NCI-H524 (cell line): ENCODE measurements around the gene NAALADL2.

Experiments
- DNase-seq, 2 experiments: peaks; one replicate each; lab custom pipeline; 2025; lab: John Stamatoyannopoulos, UW

Gene NAALADL2

GRCh38 chr3:174884776-174885568 lies 25.8 kb downstream of the NAALADL2 start:
- DNase-seq = no peak

GRCh38 chr3:174891524-174892203 lies 32.5 kb downstream of the NAALADL2 start:
- DNase-seq = no peak

GRCh38 chr3:174907027-174907426 lies 47.9 kb downstream of the NAALADL2 start:
- DNase-seq = no peak

GRCh38 chr3:174907628-174908407 lies 48.7 kb downstream of the NAALADL2 start:
- DNase-seq = no peak

GRCh38 chr3:174931473-174932353 lies 72.6 kb downstream of the NAALADL2 start:
- no peak for DNase-seq

GRCh38 chr3:174936590-174936989 lies 77.5 kb downstream of the NAALADL2 start:
- no peak for DNase-seq

- DNase-seq = no peak
These were observed 78.3 kb downstream of the NAALADL2 start for GRCh38 chr3:174937478-174937877.

GRCh38 chr3:174938102-174938501 lies 79.0 kb downstream of the NAALADL2 start:
- no peak for DNase-seq

- DNase-seq = no peak
These were observed 81.0 kb downstream of the NAALADL2 start for GRCh38 chr3:174940151-174940550.

GRCh38 chr3:174945276-174945675 lies 86.1 kb downstream of the NAALADL2 start:
- no peak for DNase-seq

GRCh38 chr3:174945951-174946350 lies 86.8 kb downstream of the NAALADL2 start:
- no peak for DNase-seq

GRCh38 chr3:174949523-174949922 lies 90.4 kb downstream of the NAALADL2 start:
- DNase-seq = no peak

GRCh38 chr3:174951034-174951433 lies 91.9 kb downstream of the NAALADL2 start:
- DNase-seq = no peak

- DNase-seq = no peak
These were observed 92.4 kb downstream of the NAALADL2 start for GRCh38 chr3:174951498-174952005.

- no peak for DNase-seq
These were observed 93.9 kb downstream of the NAALADL2 start for GRCh38 chr3:174953068-174953467.

GRCh38 chr3:174955513-174956016 lies 96.4 kb downstream of the NAALADL2 start:
- DNase-seq = no peak

GRCh38 chr3:174957081-174957480 lies 97.9 kb downstream of the NAALADL2 start:
- DNase-seq = no peak

- DNase-seq = no peak
These were observed 98.4 kb downstream of the NAALADL2 start for GRCh38 chr3:174957551-174958001.

- DNase-seq = no peak
These were observed 99.7 kb downstream of the NAALADL2 start for GRCh38 chr3:174958671-174959328.

- no peak for DNase-seq
These were observed 100.5 kb downstream of the NAALADL2 start for GRCh38 chr3:174959556-174960065.
